Ammon's horn (tissue), 1 donor: Measurements from ENCODE around the gene NSL1.
A peak's percentile ranks its signal among the peaks of the same experiment; 100 is the strongest.
"Not testable (repeated sequence)": the region's sequence is repeated elsewhere in the genome, so short reads cannot be mapped to it uniquely, and the experiment has no call there.

ENCODE experiments used
- DNase-seq: peaks from one replicate; pipeline ENCODE4 v3.0.0-alpha.2; 2016; ENCODE audit warnings: low spot score

The NSL1 gene

GRCh38 chr1:212791676-212792395, at the start of gene NSL1, which contains the start of gene TATDN3:
TSS of gene NSL1 (minus strand) at chr1:212791777. CDS start at chr1:212791763, 14 bp downstream.
TSS of gene TATDN3 (plus strand) at chr1:212791894. CDS start at chr1:212791922, 28 bp downstream.
- peak; percentile 89 for DNase-seq

GRCh38 chr1:212838145-212838544, 46.6 kb upstream of the NSL1 start:
- DNase-seq = no peak

- not testable (repeated sequence) for DNase-seq
These were observed 41.9 kb upstream of the NSL1 start for GRCh38 chr1:212833211-212834207.

- no peak for DNase-seq
These were observed 36.8 kb upstream of the NSL1 start for GRCh38 chr1:212828395-212828794.

GRCh38 chr1:212827831-212828278, 36.3 kb upstream of the NSL1 start:
- no peak for DNase-seq

- DNase-seq = no peak
These were observed 35.7 kb upstream of the NSL1 start for GRCh38 chr1:212827171-212827776.

- DNase-seq = no peak
These were observed 34.3 kb upstream of the NSL1 start for GRCh38 chr1:212825798-212826452.

GRCh38 chr1:212824201-212824600, 32.6 kb upstream of the NSL1 start:
- no peak for DNase-seq

- DNase-seq = no peak
These were observed 31.4 kb upstream of the NSL1 start for GRCh38 chr1:212822956-212823355.

- DNase-seq = no peak
These were observed 29.4 kb upstream of the NSL1 start for GRCh38 chr1:212820969-212821368.

GRCh38 chr1:212819726-212820125, 28.1 kb upstream of the NSL1 start:
- DNase-seq = no peak

- no peak for DNase-seq
These were observed 25.1 kb upstream of the NSL1 start for GRCh38 chr1:212816567-212817278.

GRCh38 chr1:212814537-212815334, 23.2 kb upstream of the NSL1 start:
- DNase-seq = peak; percentile 29

- DNase-seq = no peak
These were observed 14.2 kb upstream of the NSL1 start for GRCh38 chr1:212805767-212806166.

GRCh38 chr1:212797681-212798080, 6.1 kb upstream of the NSL1 start:
- DNase-seq = no peak

GRCh38 chr1:212794561-212795014, 3.0 kb upstream of the NSL1 start:
- DNase-seq = peak; percentile 77

- DNase-seq = no peak
These were observed 875 bp upstream of the NSL1 start for GRCh38 chr1:212792396-212792908.

GRCh38 chr1:212791261-212791675, 309 bp downstream of the NSL1 start:
- no peak for DNase-seq

- no peak for DNase-seq
These were observed 5.7 kb downstream of the NSL1 start for GRCh38 chr1:212785871-212786270.

- DNase-seq = no peak
These were observed 7.6 kb downstream of the NSL1 start for GRCh38 chr1:212783976-212784375.
